Iris pigment epithelial cell (primary cell): Measurements from ENCODE around the gene ABCA2.

Experiments
- DNase-seq: peaks from one replicate; pipeline ENCODE4 v3.0.0-alpha.2; 2011; ENCODE audit warnings: low read depth

Gene ABCA2, protein sequence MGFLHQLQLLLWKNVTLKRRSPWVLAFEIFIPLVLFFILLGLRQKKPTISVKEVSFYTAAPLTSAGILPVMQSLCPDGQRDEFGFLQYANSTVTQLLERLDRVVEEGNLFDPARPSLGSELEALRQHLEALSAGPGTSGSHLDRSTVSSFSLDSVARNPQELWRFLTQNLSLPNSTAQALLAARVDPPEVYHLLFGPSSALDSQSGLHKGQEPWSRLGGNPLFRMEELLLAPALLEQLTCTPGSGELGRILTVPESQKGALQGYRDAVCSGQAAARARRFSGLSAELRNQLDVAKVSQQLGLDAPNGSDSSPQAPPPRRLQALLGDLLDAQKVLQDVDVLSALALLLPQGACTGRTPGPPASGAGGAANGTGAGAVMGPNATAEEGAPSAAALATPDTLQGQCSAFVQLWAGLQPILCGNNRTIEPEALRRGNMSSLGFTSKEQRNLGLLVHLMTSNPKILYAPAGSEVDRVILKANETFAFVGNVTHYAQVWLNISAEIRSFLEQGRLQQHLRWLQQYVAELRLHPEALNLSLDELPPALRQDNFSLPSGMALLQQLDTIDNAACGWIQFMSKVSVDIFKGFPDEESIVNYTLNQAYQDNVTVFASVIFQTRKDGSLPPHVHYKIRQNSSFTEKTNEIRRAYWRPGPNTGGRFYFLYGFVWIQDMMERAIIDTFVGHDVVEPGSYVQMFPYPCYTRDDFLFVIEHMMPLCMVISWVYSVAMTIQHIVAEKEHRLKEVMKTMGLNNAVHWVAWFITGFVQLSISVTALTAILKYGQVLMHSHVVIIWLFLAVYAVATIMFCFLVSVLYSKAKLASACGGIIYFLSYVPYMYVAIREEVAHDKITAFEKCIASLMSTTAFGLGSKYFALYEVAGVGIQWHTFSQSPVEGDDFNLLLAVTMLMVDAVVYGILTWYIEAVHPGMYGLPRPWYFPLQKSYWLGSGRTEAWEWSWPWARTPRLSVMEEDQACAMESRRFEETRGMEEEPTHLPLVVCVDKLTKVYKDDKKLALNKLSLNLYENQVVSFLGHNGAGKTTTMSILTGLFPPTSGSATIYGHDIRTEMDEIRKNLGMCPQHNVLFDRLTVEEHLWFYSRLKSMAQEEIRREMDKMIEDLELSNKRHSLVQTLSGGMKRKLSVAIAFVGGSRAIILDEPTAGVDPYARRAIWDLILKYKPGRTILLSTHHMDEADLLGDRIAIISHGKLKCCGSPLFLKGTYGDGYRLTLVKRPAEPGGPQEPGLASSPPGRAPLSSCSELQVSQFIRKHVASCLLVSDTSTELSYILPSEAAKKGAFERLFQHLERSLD (N-terminal part only)

GRCh38 chr9:137027369-137028262 is at the start of gene ABCA2:
Gene ABCA2, minus strand, starts transcription at chr9:137028237. Its CDS starts 97 bp downstream, at chr9:137028140.
- peak; percentile 27 for DNase-seq

DNA sequence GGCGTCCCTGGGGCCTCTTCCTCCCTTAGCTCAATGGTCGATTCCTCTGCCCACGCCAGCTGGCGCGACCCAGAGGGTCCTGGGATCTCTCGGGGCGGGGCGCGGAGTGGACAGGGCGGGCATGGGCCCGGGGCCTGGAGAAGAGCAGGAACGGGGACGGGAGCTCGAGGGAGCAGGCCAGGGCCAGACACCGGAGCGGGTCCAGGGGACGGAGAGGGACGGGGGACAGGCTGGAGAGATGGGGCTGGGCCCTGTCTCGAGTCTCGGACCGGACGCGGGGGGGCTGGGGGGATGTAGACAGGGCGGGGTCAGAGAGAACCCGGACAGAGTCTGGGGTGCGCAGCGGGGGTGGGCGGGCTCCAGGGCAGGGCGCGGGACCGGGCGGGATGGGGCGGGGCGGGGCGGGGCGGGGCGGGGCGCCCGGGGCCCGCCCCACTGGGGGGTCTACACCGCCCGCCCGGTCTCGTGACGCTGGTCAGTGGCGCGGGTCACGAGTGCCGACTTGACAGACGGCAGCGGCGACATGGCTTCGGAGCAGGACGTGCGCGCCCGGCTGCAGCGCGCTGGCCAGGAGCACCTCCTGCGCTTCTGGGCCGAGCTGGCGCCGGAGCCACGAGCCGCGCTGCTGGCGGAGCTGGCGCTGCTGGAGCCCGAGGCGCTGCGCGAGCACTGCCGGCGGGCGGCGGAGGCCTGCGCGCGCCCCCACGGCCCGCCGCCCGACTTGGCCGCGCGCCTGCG is 49.1 kb upstream of the ABCA2 start, which contains the start of gene UAP1L1:
Gene UAP1L1, plus strand, starts transcription at position 508 of the 738 bp plus-strand sequence. Its CDS starts 16 bp downstream, at position 524.
- peak; percentile 57 for DNase-seq

DNA sequence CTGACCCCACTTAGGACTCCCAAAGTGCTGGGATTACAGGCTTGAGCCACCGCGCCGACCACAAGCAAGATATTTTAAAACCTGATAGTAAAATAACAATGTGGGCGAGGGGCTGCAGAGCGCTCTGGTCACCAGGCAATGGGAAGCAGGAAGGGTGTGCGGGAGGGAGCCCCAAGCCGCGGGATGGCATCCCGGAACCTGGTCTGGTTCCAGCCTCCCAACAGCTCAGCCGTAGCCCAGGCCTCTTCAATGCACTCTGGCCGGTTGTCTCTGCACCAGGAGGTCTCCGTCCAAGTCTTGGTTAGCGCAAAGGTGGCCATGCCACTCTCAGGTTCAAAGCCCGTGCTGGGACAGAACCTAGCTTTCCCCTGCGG is 48.6 kb upstream of the ABCA2 start:
- no peak for DNase-seq

- no peak for DNase-seq
Measured at GRCh38 chr9:137075275-137075775, 47.3 kb upstream of the ABCA2 start.

- DNase-seq, result no peak
Measured at GRCh38 chr9:137074657-137075274, 46.7 kb upstream of the ABCA2 start.

DNA sequence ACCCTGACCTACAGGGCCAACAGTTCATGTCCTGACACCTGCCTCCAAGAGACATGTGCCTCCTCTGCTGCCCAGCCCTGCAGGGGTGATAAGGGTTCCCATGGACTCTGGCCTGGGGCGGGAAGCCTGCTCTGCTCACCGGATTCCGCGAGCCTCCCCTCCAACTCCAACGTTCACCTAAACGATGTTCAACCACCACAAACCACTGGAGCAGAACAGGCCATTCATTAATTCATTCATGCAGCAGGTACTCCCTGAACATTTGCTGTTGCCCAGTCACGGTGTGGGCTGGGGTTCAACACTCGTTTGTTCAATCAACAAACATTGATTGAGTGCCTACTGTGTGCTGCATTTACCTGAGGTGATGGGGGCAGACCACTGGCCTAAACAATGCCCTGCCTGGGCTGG is 46.0 kb upstream of the ABCA2 start:
- DNase-seq, result no peak

DNA sequence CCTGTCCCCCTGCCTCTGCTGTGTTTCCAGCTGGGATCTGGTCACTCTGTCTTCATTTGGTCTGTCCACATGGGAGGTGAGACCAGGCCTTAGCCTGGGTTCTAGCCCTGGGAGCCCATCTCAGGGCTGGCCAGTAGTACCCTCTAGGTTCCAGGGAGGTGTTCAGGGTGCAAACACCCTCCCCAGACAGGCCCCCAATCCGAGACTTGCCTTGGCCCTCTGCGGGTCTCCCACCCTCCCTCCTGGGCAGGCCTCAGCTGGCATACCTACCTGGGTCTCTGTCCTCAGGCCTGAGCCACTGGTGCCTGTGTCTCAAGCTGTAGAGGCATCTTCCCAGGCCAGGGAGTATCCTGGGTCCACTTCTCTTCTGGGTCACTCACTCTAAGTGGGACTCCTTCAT is 43.2 kb upstream of the ABCA2 start:
- no peak for DNase-seq

DNA sequence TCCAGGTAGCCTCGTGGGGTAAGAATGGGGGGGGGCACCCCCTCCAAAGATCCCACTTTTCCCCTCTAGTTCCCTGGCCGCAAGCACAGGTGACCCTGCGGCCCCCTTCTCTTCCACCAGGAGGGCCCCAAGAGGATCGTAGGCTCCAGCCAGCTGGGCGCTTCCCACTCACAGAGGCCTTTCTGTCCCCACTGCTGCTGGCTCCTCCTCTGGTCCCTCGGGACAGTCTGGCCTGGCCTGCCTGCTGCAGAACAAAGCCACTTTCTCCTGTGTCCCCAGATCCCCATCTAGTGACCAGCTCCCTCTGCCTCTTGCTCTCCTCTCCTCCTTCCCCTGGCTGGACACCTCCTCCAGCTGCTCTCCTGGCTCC is 42.9 kb upstream of the ABCA2 start:
- no peak for DNase-seq

DNA sequence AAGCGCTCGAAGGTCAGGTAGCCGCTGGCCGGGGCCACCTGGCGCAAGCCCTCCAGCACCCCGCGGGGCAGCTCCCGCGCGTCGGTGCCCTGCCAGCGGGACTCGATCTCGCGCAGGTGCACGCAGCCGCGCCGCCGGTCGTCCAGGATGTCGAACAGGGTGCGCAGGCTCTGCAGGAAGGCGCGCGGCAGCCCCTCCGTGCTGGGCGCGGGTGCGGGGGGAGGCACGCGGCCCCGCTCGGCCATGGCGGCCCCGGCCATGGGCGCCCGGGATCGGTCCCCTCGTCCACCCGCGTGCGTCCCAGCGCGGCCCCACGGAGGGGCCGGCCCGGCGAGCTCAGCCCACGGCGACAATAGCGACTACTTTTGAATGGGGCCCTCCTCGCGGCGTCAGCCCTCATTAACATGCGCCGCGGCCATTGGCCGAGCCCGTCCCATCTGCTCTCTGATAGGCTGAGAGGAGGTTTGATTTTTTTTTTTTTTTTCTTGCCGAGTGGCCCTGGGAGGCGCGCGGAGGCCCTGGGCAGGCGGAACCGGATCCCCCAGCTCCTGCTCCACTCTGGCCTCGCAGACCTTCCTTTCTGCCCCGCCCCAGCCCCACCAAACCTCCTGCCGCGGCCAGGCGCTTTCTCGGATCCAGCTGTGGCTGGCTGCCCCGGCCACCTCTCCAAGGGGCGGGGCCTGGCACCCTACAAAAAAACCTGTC is 42.3 kb upstream of the ABCA2 start, which contains the start of gene SAPCD2:
Gene SAPCD2, minus strand, starts transcription at position 357 of the 705 bp plus-strand sequence. Its CDS starts 97 bp downstream, at position 260.
- peak; percentile 80 for DNase-seq

DNA sequence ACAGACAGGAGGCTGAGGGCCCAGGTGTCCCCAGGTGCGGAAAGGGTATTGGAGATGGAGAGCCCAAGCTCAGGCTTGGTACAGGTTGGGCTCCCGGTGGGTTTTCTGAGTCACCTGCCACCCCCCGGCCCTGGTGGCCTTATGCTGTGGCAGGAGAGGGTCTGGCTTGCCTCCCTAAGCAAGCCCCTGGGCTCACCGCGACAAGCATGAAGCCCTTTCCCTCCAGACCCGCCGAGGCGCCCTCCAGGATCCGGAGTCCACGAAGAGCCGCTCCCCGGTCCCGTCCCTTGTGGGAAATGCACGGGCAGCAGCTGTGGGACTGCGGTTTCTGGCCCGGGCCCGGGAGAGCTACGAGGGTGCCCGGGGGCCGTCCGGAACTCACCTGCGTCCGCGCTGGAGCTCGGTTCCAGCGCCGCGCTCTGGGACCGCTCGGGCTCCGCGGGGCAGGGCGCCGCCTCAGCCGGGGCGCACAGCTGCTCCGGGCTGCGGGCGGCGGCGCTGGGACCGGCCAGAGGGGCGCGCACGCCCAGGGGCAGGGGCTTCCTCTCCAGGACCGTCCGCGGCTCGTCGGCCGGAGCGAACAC is 41.6 kb upstream of the ABCA2 start:
- DNase-seq, result no peak

- DNase-seq, result no peak
Measured at GRCh38 chr9:137068539-137069507, 40.8 kb upstream of the ABCA2 start.

GRCh38 chr9:137067860-137068538 is 40.0 kb upstream of the ABCA2 start:
- DNase-seq, result peak; percentile 67

- DNase-seq, result no peak
Measured at GRCh38 chr9:137066096-137066861, 38.2 kb upstream of the ABCA2 start.

- no peak for DNase-seq
Measured at GRCh38 chr9:137065336-137065967, 37.4 kb upstream of the ABCA2 start.

DNA sequence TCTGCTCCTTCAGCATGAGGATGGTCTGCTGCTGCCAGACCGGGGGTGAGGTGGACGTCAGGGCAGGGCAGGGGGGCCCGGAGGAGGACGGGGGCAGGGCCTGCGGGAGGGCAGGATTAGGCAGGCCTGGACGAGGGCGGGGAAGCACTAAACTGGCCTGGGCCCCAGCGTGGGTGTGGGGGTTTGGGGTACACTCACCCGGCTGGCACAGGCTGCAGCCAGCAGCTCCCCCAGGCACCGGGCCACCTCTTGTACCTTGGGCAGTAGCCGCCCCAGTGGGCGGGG is 36.8 kb upstream of the ABCA2 start:
- no peak for DNase-seq
